HG03135 (cell line): ENCODE data around the gene FGFBP2.

Experiments
- ATAC-seq: cut with Tn5 transposase; IDR thresholded peaks from one replicate; pipeline ENCODE4 v1.9.1; 2021; ENCODE audit warnings: mild to moderate bottlenecking, moderate library complexity; ENCODE audit not compliant: unreplicated experiment

Gene FGFBP2

GRCh38 chr4:15968551-15969300 is 5.8 kb upstream of the FGFBP2 start:
- ATAC-seq: no peak

DNA sequence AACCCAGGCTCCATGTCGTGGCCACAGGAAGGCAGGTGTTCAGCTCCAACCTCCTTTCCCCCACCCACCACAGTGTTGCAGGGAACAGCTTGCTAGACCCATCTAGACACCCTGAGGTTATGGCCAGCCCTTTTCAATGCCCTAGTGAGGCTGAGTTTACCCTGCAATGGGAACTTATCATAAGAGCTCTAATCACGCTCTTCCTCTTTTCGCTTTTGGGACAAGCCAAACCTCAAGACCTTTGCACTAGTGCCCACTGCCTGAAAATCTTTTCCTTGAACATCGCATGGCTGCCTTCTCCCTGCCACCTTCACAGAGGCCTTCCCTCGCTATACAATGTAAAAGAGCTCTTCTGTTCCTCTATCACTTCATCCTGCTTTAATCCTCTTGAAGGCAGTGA is 2.4 kb upstream of the FGFBP2 start:
- no peak for ATAC-seq

- ATAC-seq: no peak
Observed at GRCh38 chr4:15964159-15964558, 1.2 kb upstream of the FGFBP2 start.

DNA sequence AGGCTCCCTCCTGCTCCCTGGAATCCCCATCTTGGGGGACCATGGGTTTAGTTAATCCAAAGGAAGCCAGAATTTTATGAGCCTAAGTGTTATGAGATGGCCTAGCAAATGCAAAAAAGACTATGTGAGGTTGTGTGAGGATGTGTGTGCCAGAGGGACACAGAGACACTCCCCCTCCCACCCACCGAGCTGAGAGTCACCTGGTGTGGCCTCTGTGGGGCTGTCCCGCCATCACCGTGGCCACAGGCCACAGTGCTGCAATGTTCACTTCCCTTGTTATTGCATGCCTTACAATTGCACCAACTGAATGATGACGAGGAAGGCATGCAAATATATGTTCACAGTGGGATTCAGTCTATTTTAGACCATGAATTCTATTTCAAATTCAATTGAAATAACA is 601 bp upstream of the FGFBP2 start:
- peak; percentile 73 for ATAC-seq

DNA sequence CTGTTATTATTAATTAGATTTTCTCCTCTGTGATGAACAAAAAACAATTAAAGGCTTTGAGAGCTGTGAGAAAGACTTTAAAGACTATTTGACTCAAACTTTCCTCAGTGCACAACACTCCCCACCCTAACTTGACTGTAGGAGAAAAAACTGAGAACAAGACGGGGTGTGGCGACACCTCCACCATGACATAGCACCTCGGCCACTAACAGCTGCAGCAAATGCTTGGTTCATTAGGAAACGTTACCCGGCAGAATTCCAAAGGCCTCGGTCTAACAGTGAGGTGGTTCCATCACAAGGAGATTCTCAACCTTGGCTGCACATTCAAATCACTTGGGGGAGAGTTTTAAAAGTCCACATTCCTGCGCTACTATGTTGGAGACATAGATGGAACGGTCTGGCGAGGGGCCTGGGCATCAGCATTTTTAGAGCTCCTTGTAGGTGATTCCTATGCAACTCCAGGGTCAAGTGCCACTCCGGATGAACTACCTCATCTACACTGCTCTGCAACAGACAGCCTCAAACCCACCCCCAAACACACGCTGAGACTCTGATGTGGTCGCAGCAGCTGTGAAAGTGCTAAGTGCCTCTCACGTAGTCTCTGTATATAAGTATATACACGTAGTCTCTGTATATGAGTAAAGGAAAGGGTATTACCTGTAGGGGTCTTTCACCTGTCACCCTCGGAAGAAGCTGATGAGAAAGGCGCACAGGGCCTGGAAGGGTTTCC is 1.0 kb downstream of the FGFBP2 start:
- no peak for ATAC-seq

DNA sequence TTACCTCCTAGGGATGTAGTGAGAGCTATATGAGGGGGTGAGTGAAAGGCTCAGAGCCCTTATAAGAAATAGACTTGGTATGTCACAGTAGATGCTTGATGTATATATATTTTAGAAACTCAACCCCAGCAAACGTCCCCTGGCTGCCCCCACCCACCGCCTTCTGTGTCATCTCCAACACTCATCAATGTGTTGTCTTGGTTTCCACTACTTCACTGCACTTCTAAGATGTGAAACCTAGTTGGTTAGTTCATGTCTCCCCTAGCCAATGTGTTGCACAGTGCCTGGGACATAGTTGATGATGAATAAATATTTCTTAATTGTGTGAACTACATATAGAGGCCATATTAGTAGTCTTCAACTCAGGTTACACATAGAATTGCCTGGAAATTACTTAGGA is 4.4 kb downstream of the FGFBP2 start:
- no peak for ATAC-seq

DNA sequence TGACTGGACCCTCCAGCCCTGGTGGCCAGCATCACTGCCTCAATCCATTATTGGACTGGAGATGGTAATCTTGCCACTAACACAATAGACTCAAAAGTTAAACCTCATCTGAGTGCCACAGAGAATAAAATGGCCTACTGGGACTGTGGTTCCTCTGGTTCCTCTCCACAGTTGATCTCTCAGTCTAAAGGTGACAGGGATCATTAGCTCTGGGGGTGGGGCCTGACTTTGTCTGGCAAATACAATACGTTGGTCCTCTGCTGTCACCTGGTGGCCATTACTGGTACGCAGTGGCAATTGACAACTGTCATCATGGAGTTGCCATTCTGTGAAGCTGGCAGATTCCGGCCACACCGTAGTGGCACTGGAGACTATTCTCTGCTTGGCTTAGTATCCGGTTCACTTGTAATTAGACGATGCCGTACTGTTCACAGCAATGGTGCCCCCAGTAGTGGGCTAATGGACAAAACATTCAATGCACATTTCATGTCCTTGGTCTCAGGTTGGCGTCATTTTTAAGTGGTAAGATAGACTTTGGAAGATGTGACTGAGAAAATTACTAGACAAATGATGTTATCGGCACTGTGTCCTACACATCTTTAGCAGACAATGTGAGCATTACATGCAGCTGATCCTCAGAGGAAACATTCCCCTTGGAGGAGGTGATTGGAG is 6.7 kb downstream of the FGFBP2 start:
- ATAC-seq: peak; percentile 88

DNA sequence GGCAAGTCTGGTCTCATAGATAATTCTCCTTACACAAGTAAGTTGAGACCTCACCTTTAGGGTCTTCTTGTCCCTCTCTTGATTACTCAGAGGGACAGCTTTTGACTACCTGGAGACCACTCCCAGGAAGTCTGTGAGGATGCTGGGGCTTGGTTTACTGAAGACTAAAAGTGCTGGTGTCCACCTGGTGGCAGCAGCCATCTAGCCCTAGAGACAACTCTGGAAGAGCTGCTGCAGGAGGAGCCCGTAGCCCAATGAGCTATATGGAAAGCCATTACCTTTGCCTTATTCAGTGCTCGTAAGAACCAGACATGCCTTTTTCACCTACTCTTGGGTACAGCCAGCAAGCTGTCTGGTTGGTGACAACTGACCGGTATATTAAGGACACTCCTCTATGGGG is 7.3 kb downstream of the FGFBP2 start:
- no peak for ATAC-seq

GRCh38 chr4:15953625-15954024 is 9.3 kb downstream of the FGFBP2 start:
- no peak for ATAC-seq

GRCh38 chr4:15951781-15952180 is 11.2 kb downstream of the FGFBP2 start:
- ATAC-seq: no peak

- ATAC-seq: no peak
Observed at GRCh38 chr4:15948826-15949225, 14.1 kb downstream of the FGFBP2 start.

DNA sequence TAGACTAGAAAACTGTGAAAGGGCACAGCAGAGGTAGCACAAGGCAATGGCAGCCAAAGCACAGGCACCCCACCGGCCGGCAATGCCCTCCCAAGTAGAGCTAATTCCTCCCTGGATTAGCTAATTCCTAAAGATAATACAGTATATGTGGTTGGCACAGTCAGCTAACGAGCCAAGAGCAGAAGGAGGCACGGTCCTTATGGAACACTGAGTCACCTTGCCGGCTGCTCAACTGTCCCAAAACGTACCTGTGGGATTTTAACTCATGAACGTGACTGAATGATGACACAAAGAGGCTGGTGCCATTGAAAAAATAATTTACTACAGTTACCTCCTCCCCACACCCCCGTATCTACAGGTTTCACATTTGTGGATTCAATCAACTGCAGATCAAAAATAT is 15.3 kb downstream of the FGFBP2 start:
- ATAC-seq: no peak

DNA sequence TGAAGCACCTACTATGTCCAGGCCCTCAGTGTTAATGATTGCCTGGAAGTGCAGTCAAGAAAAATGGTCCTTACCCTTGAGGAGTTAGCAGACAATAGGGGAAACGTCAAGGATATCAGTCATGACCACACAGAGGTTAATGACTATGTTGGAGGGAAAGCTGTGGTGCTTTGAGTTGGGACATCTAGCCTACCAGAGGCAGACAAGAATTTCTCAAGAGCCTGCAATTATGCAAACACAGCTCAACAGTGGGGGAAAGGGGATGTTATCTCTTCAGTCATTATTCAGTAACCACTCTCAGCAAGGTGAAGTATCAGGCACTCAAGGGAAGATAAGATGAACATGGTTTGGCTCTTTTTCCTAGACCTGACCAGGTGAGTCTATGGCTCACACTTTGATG is 17.5 kb downstream of the FGFBP2 start:
- no peak for ATAC-seq

- ATAC-seq: no peak
Observed at GRCh38 chr4:15944895-15945294, 18.1 kb downstream of the FGFBP2 start.

- no peak for ATAC-seq
Observed at GRCh38 chr4:15942283-15942682, 20.7 kb downstream of the FGFBP2 start.

DNA sequence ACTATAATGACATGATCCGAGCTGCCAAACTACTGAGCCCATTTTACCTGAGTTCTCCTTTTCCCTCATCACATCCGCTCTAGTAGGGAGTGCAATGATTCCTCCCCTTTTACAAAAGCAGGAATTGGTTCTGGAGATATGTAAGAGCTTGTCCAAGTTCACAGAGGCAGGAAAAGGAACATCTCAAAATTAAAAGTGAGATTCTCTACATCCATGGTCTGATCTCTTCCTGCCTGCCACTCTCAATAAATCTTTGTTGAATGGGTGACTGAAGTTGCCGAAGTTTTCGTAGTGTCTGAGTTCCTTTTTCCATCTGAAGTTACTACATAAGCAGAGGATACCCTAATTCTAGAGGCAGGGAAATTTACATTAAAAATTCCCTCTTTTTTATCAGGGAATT is 24.3 kb downstream of the FGFBP2 start, which contains the start of gene FGFBP1:
Gene FGFBP1, minus strand, starts transcription at position 101 of the 400 bp plus-strand sequence. CDS start 2,108 bp downstream, outside the sequence.
- no peak for ATAC-seq

- no peak for ATAC-seq
Observed at GRCh38 chr4:15938182-15938581, 24.8 kb downstream of the FGFBP2 start.

DNA sequence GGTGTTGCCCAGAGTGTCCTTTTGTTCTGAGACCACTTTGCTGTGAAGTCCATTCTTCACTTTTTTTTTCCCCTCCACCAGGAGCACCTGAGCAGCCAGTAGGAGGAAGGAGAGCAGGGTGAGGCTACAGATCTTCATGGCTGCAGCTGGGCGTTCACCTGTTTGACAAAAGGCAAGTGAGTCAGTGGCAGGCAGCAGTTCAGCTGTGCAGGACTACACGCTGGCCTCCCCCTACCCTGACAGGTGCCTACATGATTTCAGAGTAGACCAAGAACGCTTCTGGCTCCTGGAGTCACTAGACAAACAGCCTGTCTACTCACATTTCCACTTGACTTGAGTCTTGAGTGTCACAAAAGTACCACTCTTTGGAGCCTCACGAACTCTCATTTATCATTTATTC is 26.5 kb downstream of the FGFBP2 start:
- ATAC-seq: no peak

DNA sequence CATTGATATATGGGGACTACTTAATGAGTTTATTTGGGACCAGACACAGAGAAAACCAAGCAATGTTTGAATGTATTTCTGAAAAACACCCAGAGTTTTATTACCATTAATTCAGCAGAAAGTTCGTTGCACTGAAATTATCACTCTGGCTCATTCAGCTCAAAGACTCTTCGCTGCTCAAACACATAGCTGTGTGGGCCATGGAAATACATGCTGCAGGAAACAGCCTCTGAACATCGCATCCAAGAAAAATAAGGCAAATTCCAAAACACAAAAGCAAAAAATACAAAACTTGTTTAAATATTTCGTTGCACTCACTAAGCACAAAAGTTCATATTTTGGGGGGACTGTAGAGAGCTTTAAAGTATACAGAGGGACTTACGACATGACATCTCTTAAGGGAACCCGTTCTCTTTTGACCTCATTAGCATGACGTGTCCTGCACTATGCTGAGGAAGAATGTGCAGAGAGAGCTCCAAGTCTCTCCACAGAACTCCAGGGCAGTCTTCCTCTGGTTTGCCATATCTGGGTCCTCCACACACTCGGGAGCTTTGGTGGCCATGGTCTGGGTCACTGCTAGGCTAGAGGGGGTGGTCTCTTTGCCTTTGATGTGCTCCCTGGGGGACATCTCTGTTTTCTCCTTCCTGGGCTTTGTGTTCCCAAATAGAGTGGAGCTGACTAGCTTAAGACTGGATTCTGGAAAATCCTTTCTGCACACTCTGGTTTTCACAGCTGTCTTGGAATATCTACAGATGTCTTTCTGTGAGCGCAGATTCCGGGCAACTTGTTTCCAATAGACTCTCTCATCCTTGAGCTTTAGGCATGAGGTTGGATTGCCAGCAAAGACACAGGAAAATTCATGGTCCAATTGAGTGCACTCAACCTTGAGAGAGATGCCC is 27.2 kb downstream of the FGFBP2 start:
- ATAC-seq: no peak

- ATAC-seq: no peak
Observed at GRCh38 chr4:15934259-15934658, 28.7 kb downstream of the FGFBP2 start.
